Measurements from ENCODE around the gene ELMOD2.
"Not testable (repeated sequence)": the region's sequence is repeated elsewhere in the genome, so short reads cannot be mapped to it uniquely, and the experiment has no call there.

ELMOD2 gene

DNA sequence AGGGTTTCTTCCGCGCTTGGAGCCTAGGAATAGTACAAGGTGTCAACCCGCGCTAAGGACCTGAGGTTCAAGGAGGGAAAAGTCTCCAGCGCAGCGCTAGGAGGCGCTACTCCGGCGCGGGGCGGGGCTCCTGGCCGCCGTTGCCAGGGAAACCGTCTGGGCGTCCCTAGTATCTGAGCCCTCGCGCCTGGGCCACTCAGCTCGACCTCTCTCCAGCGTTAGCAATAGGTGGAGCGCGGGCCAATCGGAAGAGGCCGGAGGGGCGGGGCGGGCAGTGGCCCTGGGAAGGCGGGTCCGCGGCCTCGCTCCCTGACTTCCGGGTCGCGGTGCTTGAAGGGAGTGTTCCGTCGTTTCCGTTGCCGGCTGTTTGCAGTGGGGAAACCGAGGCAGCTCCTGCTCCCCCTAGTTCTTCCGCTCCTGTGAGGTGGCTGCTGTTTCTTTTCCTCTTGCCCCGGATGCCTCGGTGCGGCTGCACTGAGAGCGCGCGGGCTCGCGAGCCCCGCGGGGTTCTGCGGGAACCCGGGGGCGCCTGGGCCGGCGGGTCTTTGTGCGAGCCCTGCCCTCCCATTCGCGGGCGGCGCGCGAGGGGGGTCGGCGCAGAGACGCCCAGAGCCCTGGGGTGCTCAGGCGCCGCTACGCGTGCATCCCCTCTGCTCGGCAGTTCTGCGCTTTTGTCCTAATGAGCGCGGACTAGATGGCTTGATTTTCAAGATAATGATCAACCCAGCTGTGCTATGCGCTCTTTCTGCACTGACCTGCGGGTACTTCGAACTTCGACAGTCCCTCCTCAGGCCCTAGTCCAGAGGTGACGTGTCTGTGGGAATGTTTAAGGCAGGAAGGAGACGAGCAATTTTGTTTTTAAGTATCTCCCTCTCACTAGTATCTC, at the start of gene ELMOD2:
Gene ELMOD2 (plus strand): TSS at position 312 of the 886 bp plus-strand sequence. CDS start 1,261 bp downstream, outside the sequence.
- DNase-seq = peak; percentile 98

GRCh38 chr4:140483445-140483844, 40.5 kb upstream of the ELMOD2 start:
- DNase-seq = no peak

- no peak for DNase-seq
Observed at GRCh38 chr4:140485939-140486338, 38.0 kb upstream of the ELMOD2 start.

DNA sequence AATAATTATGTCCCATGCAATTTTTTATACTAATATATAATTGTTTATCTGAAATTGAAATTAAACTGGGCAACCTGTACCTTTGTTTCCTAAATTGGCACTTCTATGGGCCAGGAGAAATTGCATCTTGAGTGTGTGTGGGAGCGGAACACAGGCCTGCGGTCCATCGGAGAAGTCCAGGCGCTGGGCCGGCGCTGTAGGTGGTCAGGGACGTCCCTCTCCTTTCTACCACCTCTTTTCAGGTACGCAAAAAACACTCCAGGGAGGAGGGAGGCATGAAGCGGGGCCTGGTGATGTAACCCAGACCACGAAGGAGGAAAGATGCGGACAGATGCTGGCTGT, 26.6 kb upstream of the ELMOD2 start:
- no peak for DNase-seq

GRCh38 chr4:140497747-140498636, 26.0 kb upstream of the ELMOD2 start, which contains the start of gene MGAT4D:
TSS of gene MGAT4D (minus strand) at chr4:140498293. CDS start at chr4:140498222, 71 bp downstream.
- peak; percentile 9 for DNase-seq

DNA sequence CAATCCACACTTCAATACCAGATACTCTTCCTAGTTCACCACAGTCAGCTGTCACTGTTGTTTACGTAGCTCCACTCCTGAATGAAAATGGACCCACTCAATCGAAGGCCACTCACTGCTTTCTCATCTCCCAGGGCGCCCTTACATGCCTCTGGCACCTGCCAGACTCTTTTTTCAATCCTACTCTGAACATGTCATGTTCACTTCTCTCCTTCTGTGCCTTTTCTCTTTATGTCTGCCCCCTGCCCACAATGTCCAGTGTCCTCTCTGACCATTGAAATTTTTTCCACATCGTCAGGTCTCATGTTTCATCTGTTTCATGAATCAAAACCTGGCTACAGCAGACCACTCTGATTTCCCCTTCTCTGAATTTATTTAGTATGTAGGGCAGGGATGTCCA, 24.6 kb upstream of the ELMOD2 start:
- DNase-seq = no peak

DNA sequence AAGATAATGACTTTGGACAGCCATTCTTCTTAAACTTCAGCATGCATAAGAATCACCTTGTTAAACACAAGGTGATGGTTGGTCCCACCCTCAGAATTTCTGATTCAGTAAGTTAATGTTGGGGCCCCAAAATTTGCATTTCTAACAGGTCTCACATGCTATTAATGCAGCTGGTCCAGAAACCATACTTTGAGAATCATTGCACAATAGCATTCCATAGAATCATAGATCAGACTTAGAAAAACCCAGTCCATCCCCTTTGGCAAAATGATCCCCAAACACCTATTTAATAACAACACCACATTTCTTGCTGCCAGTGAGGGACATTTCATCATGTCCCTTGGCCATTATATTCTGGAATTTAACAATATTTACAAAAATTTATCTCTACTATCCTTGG, 19.7 kb upstream of the ELMOD2 start:
- no peak for DNase-seq

GRCh38 chr4:140513765-140514164, 10.2 kb upstream of the ELMOD2 start:
- not testable (repeated sequence) for DNase-seq

DNA sequence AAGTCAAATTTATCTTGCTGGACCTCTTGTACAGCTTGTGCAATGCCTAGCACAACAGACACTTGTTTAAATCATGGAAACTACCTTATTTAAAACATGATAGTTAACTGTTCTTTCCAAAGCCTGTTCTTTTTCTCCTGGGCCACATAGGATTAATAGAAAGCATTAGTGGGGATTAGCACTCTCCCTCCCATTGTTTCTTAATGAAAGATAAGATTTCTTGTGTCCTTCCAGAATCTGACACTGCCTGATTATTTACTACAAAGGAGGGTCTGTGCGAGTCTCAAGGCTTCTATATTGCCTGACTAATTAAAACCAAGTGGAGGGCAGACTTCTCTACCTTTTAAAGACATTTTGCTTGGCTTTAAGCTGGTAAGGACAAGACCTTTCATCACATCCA, 8.5 kb upstream of the ELMOD2 start:
- DNase-seq = no peak

GRCh38 chr4:140523370-140523856, 555 bp upstream of the ELMOD2 start:
- no peak for DNase-seq

- no peak for DNase-seq
Observed at GRCh38 chr4:140529434-140529833, 5.5 kb downstream of the ELMOD2 start.

DNA sequence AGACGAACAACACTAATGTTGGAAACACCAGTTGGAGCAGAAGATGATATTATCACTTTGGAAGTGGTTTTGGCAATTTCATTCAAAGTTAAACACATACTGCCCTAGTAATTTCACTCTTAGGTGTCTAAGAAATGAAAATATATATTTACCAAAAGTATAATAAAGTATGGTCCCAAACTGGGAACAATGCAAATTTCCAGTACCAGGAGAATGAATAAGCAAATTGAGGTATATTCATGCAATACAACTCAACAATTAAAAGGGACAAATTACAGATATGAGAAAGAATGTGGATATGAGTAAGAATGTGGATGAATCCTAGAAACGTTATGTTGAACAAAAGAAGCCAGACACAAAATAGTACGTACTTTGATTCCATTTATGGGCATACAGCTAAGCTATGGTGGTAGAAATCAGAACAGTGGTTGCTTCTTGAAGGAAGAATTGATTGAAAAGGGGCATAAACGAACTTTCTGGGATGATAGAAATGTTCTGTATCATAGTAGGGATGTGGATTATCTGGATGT, 10.0 kb downstream of the ELMOD2 start:
- DNase-seq = no peak

DNA sequence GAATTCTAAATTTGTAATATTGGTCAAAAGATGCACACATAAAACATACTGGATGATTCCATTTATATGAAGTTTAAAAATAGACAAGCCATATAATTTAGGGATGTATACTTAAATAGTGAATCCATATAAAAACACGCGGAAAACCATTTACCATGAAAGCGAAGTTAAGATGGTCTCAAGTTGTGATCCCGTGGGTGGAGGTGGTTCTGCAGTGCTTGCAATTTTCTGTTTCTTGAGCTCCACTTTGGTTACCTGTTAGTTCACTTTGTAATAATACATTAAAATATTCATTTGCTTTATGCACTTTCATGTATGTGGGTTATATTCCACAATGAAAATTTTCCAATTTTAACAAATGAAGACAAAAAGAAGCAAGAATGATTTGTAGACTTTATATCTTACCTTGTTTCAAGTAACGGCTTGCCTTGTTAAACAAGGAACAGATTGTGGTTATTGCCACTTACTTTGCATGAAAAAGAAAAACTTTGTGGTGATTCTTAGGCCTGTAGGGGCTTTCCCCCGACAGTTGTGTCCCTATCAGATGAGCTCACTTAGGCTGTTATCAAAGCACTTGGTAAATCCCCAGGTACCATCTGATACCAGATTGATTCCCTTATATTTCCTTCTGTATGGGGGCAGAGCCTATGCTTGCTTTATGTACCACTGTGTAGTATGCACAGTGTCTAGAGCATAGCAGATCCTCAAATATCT, 32.6 kb downstream of the ELMOD2 start:
- peak; percentile 48 for DNase-seq

DNA sequence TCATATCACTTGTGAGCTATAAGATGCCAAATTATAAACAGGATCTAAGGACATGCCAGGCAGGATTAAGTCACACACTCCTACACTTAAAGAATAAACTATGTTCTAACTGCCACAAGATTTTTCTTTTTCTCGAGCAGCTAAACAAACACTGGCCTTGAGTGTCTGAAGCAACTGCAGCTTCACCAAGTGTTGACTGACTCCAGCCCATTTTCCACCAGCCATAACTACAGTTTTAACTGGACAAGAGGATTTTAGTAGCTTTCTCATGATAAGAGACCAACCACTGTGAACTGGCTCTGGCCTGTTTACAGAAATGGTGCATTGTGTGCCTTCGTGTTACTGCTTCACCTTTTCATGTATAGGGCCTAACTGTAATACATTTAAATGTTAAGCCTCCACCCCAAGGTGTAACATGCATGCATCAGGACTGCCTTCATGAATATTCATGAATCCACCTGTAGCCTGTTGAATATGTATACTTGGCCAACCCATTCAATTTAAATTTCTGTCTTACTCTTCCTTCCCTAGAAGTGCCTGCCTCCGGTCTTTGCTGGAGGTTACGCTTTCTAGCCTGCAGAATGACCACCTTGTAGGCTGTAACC, 34.0 kb downstream of the ELMOD2 start:
- no peak for DNase-seq

- DNase-seq = no peak
Observed at GRCh38 chr4:140559696-140560095, 35.7 kb downstream of the ELMOD2 start.

GRCh38 chr4:140568507-140569306, 44.7 kb downstream of the ELMOD2 start, which contains the start of gene UCP1:
TSS of gene UCP1 (minus strand) at chr4:140568961. CDS start at chr4:140568729, 232 bp downstream.
- peak; percentile 9 for DNase-seq

GRCh38 chr4:140569307-140569638, 45.3 kb downstream of the ELMOD2 start:
- DNase-seq = no peak

- no peak for DNase-seq
Observed at GRCh38 chr4:140571620-140572019, 47.7 kb downstream of the ELMOD2 start.

DNA sequence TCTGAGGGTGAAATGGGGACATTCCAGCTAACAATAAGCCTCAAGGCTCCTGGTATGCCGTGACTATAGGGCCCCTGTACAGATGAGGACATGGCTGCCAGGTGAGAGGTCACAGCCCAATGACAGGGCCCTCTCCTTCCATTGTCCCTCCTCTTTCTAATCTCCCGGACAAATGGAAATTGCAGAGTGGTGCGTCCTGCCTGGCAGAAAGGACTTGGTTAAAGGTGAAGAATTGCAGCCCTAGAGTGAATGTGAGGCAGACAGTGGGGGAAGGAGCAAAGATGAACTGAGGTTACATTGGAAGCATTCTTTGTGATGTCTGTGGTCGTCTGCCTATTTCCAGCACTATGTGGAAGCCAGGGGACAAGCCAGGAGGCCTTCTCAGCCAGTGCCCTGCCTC, 51.5 kb downstream of the ELMOD2 start:
- DNase-seq = no peak

DNA sequence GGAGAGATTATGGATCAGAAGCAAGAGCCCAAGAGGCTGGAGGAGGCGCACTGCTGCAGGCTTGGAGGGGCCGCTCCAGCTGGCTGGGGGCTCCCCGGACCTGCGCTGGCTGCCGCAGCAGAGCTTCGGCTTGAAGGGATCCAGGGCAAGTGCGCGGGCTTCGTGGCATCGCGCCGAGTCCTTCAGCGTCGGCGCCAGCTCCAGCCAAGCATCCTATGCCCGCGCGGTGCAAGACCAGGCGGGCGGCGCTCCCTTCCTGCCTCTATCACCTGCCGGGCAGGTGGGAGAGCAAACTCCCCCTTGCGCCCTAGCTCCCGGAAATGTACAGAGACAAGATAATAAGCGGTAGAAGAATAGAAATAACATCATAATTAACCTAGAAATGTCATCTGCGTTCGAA, 55.3 kb downstream of the ELMOD2 start:
- DNase-seq = no peak

GRCh38 chr4:140581078-140581477, 57.1 kb downstream of the ELMOD2 start:
- DNase-seq = no peak
